HEK293 (cell line): ENCODE results near the gene FNDC10.

Experiments
- CTCF ChIA-PET: fragments of 350-600 bp; formaldehyde crosslinking; extraction: SDS; loops from one replicate; lab custom pipeline; 2021; ENCODE audit warnings: antibody characterized with exemption; lab: Yijun Ruan, JAX
- POLR2A ChIA-PET: fragments of 300-600 bp; formaldehyde crosslinking; extraction: SDS; loops from one replicate; lab custom pipeline; 2020; ENCODE audit warnings: antibody characterized with exemption, inconsistent platforms; lab: Yijun Ruan, JAX
- H3K27ac ChIP-seq: fragments of 200-500 bp; sonication (Bioruptor generic); 2 replicates; pipeline ENCODE4 v1.5.1; 2014; ENCODE audit warnings: low read depth, low read length, control low read depth, inconsistent platforms; ENCODE audit errors: extremely low read depth
- H3K36me3 ChIP-seq, 2 experiments: fragments of 200-500 bp in 1 of 2; sonication (Bioruptor generic) in 1 of 2; 1 replicate in 1 of 2; 2 replicates in 1 of 2; pipeline ENCODE4 v1.5.1; 2014 to 2017; ENCODE audit warnings: inconsistent platforms in 2 of 2, low read length in 2 of 2; ENCODE audit not compliant: control insufficient read depth in 2 of 2, insufficient read depth in 1 of 2
- H3K4me1 ChIP-seq: fragments of 200-500 bp; sonication (Bioruptor generic); 2 replicates; pipeline ENCODE4 v1.5.1; 2014; ENCODE audit warnings: mild to moderate bottlenecking, low read length, inconsistent platforms; ENCODE audit not compliant: control insufficient read depth, insufficient read depth
- H3K4me3 ChIP-seq: 2 replicates; pipeline ENCODE4 v1.5.1; 2011; ENCODE audit warnings: low read depth, mild to moderate bottlenecking, control low read depth, low read length, moderate library complexity
- H3K9me3 ChIP-seq: fragments of 200-500 bp; sonication (Bioruptor generic); 2 replicates; pipeline ENCODE4 v1.5.1; 2014; ENCODE audit warnings: low read depth, low read length, inconsistent platforms; ENCODE audit not compliant: control insufficient read depth, insufficient read depth
- BCL11B ChIP-seq: fragments of 450-650 bp; formaldehyde crosslinking; IDR thresholded peaks from 2 replicates; pipeline ENCODE4 v1.5.1; 2016; ENCODE audit warnings: low read depth, missing biosample characterization, missing genetic modification characterization
- EGR2 ChIP-seq: fragments of 450-650 bp; formaldehyde crosslinking; IDR thresholded peaks from 2 replicates; pipeline ENCODE4 v1.5.1; 2016; ENCODE audit warnings: low read depth, missing biosample characterization, missing genetic modification characterization
- ELK4 ChIP-seq: IDR thresholded peaks from 2 replicates; pipeline ENCODE4 v1.6.1; 2011; ENCODE audit warnings: mild to moderate bottlenecking, low read depth, low read length, borderline replicate concordance
- GLI2 ChIP-seq: fragments of 450-650 bp; formaldehyde crosslinking; IDR thresholded peaks from 2 replicates; pipeline ENCODE4; 2017; ENCODE audit warnings: missing biosample characterization, missing genetic modification characterization, low read depth, borderline replicate concordance
- MZF1 ChIP-seq: fragments of 450-650 bp; formaldehyde crosslinking; IDR thresholded peaks from 2 replicates; pipeline ENCODE4 v1.5.1; 2017; ENCODE audit warnings: missing biosample characterization, missing genetic modification characterization, borderline replicate concordance
- PRDM1 ChIP-seq: fragments of 450-650 bp; formaldehyde crosslinking; IDR thresholded peaks from 2 replicates; pipeline ENCODE4; 2016; ENCODE audit warnings: missing biosample characterization, missing genetic modification characterization
- PRDM6 ChIP-seq: fragments of 450-650 bp; formaldehyde crosslinking; IDR thresholded peaks from 2 replicates; pipeline ENCODE4 v1.5.1; 2017; ENCODE audit warnings: missing biosample characterization, missing genetic modification characterization
- YY2 ChIP-seq: fragments of 450-650 bp; formaldehyde crosslinking; IDR thresholded peaks from 2 replicates; pipeline ENCODE4 v1.5.1; 2016; ENCODE audit warnings: missing biosample characterization, missing genetic modification characterization
- ZBTB48 ChIP-seq: fragments of 450-650 bp; formaldehyde crosslinking; IDR thresholded peaks from 2 replicates; pipeline ENCODE4 v1.5.1; 2016; ENCODE audit warnings: missing biosample characterization, missing genetic modification characterization
- ZBTB49 ChIP-seq: fragments of 450-650 bp; formaldehyde crosslinking; IDR thresholded peaks from 2 replicates; pipeline ENCODE4 v1.5.1; 2016; ENCODE audit warnings: missing biosample characterization, missing genetic modification characterization, low read depth
- ZBTB7A ChIP-seq: fragments of 450-650 bp; formaldehyde crosslinking; IDR thresholded peaks from 2 replicates; pipeline ENCODE4 v1.5.1; 2016; ENCODE audit warnings: low read depth, missing biosample characterization, missing genetic modification characterization
- ZFHX2 ChIP-seq: fragments of 450-650 bp; formaldehyde crosslinking; conservative IDR thresholded peaks from 2 replicates; pipeline ENCODE4 v1.5.1; 2016; ENCODE audit warnings: missing biosample characterization, missing genetic modification characterization
- ZFP3 ChIP-seq: fragments of 450-650 bp; formaldehyde crosslinking; IDR thresholded peaks from 2 replicates; pipeline ENCODE4 v1.5.1; 2016; ENCODE audit warnings: low read depth, missing biosample characterization, missing genetic modification characterization
- ZFP37 ChIP-seq: fragments of 450-650 bp; formaldehyde crosslinking; IDR thresholded peaks from 2 replicates; pipeline ENCODE4 v1.5.1; 2016; ENCODE audit warnings: missing biosample characterization, missing genetic modification characterization
- ZFP41 ChIP-seq: fragments of 450-650 bp; formaldehyde crosslinking; IDR thresholded peaks from 2 replicates; pipeline ENCODE4 v1.5.1; 2016; ENCODE audit warnings: missing biosample characterization, missing genetic modification characterization, borderline replicate concordance
- ZFP69B ChIP-seq: fragments of 450-650 bp; formaldehyde crosslinking; IDR thresholded peaks from 2 replicates; pipeline ENCODE4 v1.5.1; 2016; ENCODE audit warnings: missing biosample characterization, missing genetic modification characterization
- ZIC2 ChIP-seq: fragments of 450-650 bp; formaldehyde crosslinking; IDR thresholded peaks from 2 replicates; pipeline ENCODE4 v1.5.1; 2016; ENCODE audit warnings: missing biosample characterization, missing genetic modification characterization
- ZNF114 ChIP-seq: fragments of 450-650 bp; formaldehyde crosslinking; IDR thresholded peaks from 2 replicates; pipeline ENCODE4 v1.5.0; 2017; ENCODE audit warnings: missing biosample characterization, missing genetic modification characterization
- ZNF16 ChIP-seq: fragments of 450-650 bp; formaldehyde crosslinking; IDR thresholded peaks from 2 replicates; pipeline ENCODE4 v1.5.1; 2016; ENCODE audit warnings: low read depth, missing biosample characterization, missing genetic modification characterization
- ZNF423 ChIP-seq: fragments of 450-650 bp; formaldehyde crosslinking; IDR thresholded peaks from 2 replicates; pipeline ENCODE4 v1.5.1; 2016; ENCODE audit warnings: missing biosample characterization, missing genetic modification characterization
- ZNF426 ChIP-seq: fragments of 450-650 bp; formaldehyde crosslinking; IDR thresholded peaks from 2 replicates; pipeline ENCODE4 v1.5.1; 2017; ENCODE audit warnings: missing biosample characterization, missing genetic modification characterization, mild to moderate bottlenecking, inconsistent platforms, moderate library complexity
- ZNF548 ChIP-seq: fragments of 450-650 bp; formaldehyde crosslinking; IDR thresholded peaks from 2 replicates; pipeline ENCODE4 v1.5.1; 2016; ENCODE audit warnings: missing biosample characterization, missing genetic modification characterization
- ZNF645 ChIP-seq: fragments of 450-650 bp; formaldehyde crosslinking; IDR thresholded peaks from 2 replicates; pipeline ENCODE4; 2016; ENCODE audit warnings: missing biosample characterization, missing genetic modification characterization
- ZNF664 ChIP-seq: fragments of 450-650 bp; formaldehyde crosslinking; IDR thresholded peaks from 2 replicates; pipeline ENCODE4 v1.5.1; 2016; ENCODE audit warnings: missing biosample characterization, missing genetic modification characterization
- ZNF792 ChIP-seq: fragments of 450-650 bp; formaldehyde crosslinking; IDR thresholded peaks from 2 replicates; pipeline ENCODE4 v1.5.1; 2016; ENCODE audit warnings: missing biosample characterization, missing genetic modification characterization
- TF ChIP-seq, protein P1 (sequence below): fragments of 450-650 bp; IDR thresholded peaks from 2 replicates; pipeline ENCODE4 v1.5.1; 2018; ENCODE audit warnings: missing biosample characterization, missing genetic modification characterization

FNDC10 gene

GRCh38 chr1:1606232-1606631 lies 6.3 kb upstream of the FNDC10 start (continued):
- no peak for TF ChIP-seq ZNF645
- TF ChIP-seq ZFHX2 (tag by site-specific recombination) = no peak
- TF ChIP-seq, protein P1, sequence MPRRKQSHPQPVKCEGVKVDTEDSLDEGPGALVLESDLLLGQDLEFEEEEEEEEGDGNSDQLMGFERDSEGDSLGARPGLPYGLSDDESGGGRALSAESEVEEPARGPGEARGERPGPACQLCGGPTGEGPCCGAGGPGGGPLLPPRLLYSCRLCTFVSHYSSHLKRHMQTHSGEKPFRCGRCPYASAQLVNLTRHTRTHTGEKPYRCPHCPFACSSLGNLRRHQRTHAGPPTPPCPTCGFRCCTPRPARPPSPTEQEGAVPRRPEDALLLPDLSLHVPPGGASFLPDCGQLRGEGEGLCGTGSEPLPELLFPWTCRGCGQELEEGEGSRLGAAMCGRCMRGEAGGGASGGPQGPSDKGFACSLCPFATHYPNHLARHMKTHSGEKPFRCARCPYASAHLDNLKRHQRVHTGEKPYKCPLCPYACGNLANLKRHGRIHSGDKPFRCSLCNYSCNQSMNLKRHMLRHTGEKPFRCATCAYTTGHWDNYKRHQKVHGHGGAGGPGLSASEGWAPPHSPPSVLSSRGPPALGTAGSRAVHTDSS (tag by site-specific recombination) = no peak
- TF ChIP-seq ZFP37 (tag by site-specific recombination) = no peak
- TF ChIP-seq ZFP41 (tag by site-specific recombination) = no peak
- TF ChIP-seq ZNF114 (tag by site-specific recombination) = no peak
- no peak for TF ChIP-seq ZIC2 (tag by site-specific recombination)
- no peak for TF ChIP-seq EGR2
- no peak for TF ChIP-seq ZNF664

- no peaks in the 10 kb centered on the region; the same call in 1 of the 2 replicates for H3K4me1 ChIP-seq
- no peak for TF ChIP-seq YY2
- TF ChIP-seq ZBTB7A (tag by site-specific recombination) = no peak
- TF ChIP-seq GLI2 (tag by site-specific recombination) = no peak
- TF ChIP-seq ZNF548 (tag by site-specific recombination) = no peak
- no peak for TF ChIP-seq BCL11B
- TF ChIP-seq ZNF423 (tag by site-specific recombination) = no peak
- TF ChIP-seq PRDM6 (tag by site-specific recombination) = no peak
- no peak for TF ChIP-seq MZF1 (tag by site-specific recombination)
- TF ChIP-seq ZFP69B (tag by site-specific recombination) = no peak
- no peak for TF ChIP-seq EGR2
- TF ChIP-seq ZNF792 = no peak
- no peak for TF ChIP-seq ELK4
- TF ChIP-seq PRDM1 (tag by site-specific recombination) = no peak
- TF ChIP-seq ZFP3 = no peak
- TF ChIP-seq ZBTB48 (tag by site-specific recombination) = no peak
- TF ChIP-seq ZNF16 (tag by site-specific recombination) = no peak
- no peak for TF ChIP-seq ZBTB49 (tag by site-specific recombination)
- TF ChIP-seq ZNF426 = no peak
- TF ChIP-seq, all 188 proteins: peak for 0
- Histone ChIP-seq H3K9me3 (no peaks in the 10 kb centered on the region), H3K27ac (no peak overlapping the region), H3K36me3 (no peaks in the 10 kb centered on the region), H3K4me3 (no peak overlapping the region)
- POLR2A ChIA-PET = no interaction called here
- CTCF ChIA-PET = no interaction called here
Observed at GRCh38 chr1:1605724-1606123, 5.8 kb upstream of the FNDC10 start.
